Body of pancreas (tissue), 4 donors: Measurements from ENCODE around the gene FBXO2. TPM values are rescaled to one million over a fixed set of nuclear protein-coding genes. Genes with fewer than 3 reads are reported as not detected.

Source experiments
- ATAC-seq: fragments of 150-250 bp; one replicate; pipeline ENCODE4 v1.9.1; 2016
- DNase-seq, 4 donors: peaks; one replicate each; pipeline ENCODE4 v3.0.0-alpha.2; 2019
- H3K27ac ChIP-seq, 4 donors: fragments of 200-600 bp; sonication (generic); 1 replicate in 3 of 4; 2 replicates in 1 of 4; pipeline versions ENCODE4 v1.5.1 to v1.6.1; 2016 to 2019; ENCODE audit warnings: mild to moderate bottlenecking in 1 of 4, mixed read lengths in 1 of 4, moderate library complexity in 1 of 4
- H3K27me3 ChIP-seq, 2 donors: fragments of 200-600 bp; sonication (generic); one replicate each; pipeline ENCODE4 v1.6.0; 2016; ENCODE audit warnings: mild to moderate bottlenecking in 1 of 2
- H3K36me3 ChIP-seq, 2 donors: fragments of 200-600 bp; sonication (generic); replicated peaks in 1 of 2; 2 replicates each; pipeline ENCODE4 v1.5.1; 2016; ENCODE audit warnings: low read depth in 2 of 2; ENCODE audit not compliant: insufficient read depth in 1 of 2
- H3K4me1 ChIP-seq: fragments of 200-600 bp; sonication (generic); one replicate; pipeline ENCODE4 v1.6.0; 2016
- H3K4me3 ChIP-seq, 2 donors: fragments of 200-600 bp; sonication (generic); 1 replicate in 1 of 2; 2 replicates in 1 of 2; pipeline ENCODE4 v1.5.1; 2016 to 2019
- H3K9me3 ChIP-seq, 3 donors: fragments of 200-600 bp; sonication (generic); 1 replicate in 2 of 3; 2 replicates in 1 of 3; pipeline ENCODE4 v1.5.1; 2016
- CTCF ChIP-seq, 7 experiments: fragments of 450-650 bp in 4 of 7; fragments of 200-600 bp in 3 of 7; sonication (generic) in 3 of 7; IDR thresholded peaks; one replicate each; pipeline ENCODE4 v1.5.1; 2016 to 2019; ENCODE audit warnings: antibody characterized with exemption in 7 of 7
- POLR2A ChIP-seq, 3 donors: fragments of 450-650 bp; IDR thresholded peaks; one replicate each; pipeline ENCODE4 v1.6.1; 2016; ENCODE audit warnings: antibody characterized with exemption in 3 of 3, mild to moderate bottlenecking in 2 of 3
- whole genome bisulfite sequencing, 2 donors: methylation state at CpG; one replicate each; pipeline ENCODE4 v1.1.5; 2017; 5-methylcytosine and 5-hydroxymethylcytosine counted together
- intact Hi-C: fragments of 100-400 bp; cut with DNase I; formaldehyde crosslinking; loops from one replicate; pipeline ENCODE4 v1.15.1; 2023
- total RNA-seq, 2 donors: library from RNA; depleted of rRNA; stranded (reverse); fragments of >200 nt; gene quantifications; one replicate each; pipeline ENCODE4 v1.1.0, GENCODE V29; 2016

Gene FBXO2
- total RNA-seq, 2 donors from 2014 or later, result 57.4 to 87.4 TPM

GRCh38 chr1:11680270-11681070 lies 26.2 kb upstream of the FBXO2 start:
- intact Hi-C loops, result no loop called here
- peaks cover 10% of the 10 kb centered on the region for H3K4me1 ChIP-seq
- H3K4me3 ChIP-seq, result peak overlapping the region; percentile 75 to 86
- no peaks in the 10 kb centered on the region for H3K27me3 ChIP-seq
- peaks cover 0 to 2% of the 10 kb centered on the region in 2 donors for H3K36me3 ChIP-seq
- ATAC-seq (peak; percentile 30), DNase-seq (peak in 1 of 4 donors; percentile 29)
- H3K9me3 ChIP-seq, result no peaks in the 10 kb centered on the region
- peak overlapping the region; percentile 55 to 85 (median 67) for H3K27ac ChIP-seq
- TF ChIP-seq POLR2A (IDR thresholded peaks at IDR 0.05) (no peak), CTCF (IDR thresholded peaks at IDR 0.05) (no peak)
- 9 to 35% methylated on average over 14 to 55 of the region's 65 CpGs for WGBS, 2 donors

GRCh38 chr1:11678442-11678841 lies 24.2 kb upstream of the FBXO2 start:
- Histone ChIP-seq H3K4me3 (no peak overlapping the region), H3K36me3 (peaks cover 0 to 5% of the 10 kb centered on the region in 2 donors), H3K9me3 (no peaks in the 10 kb centered on the region), H3K27ac (no peak overlapping the region), H3K27me3 (no peaks in the 10 kb centered on the region), H3K4me1 (peaks cover 10% of the 10 kb centered on the region)
- intact Hi-C loops, result no loop called here
- WGBS, 2 donors, result 97 to 98% methylated on average over 2 of the region's 2 CpGs
- TF ChIP-seq POLR2A (IDR thresholded peaks at IDR 0.05), result no peak
- no peak for TF ChIP-seq CTCF (IDR thresholded peaks at IDR 0.05)
- ATAC-seq, result no peak
- DNase-seq, result no peak

GRCh38 chr1:11676386-11677103 lies 22.3 kb upstream of the FBXO2 start:
- Histone ChIP-seq H3K4me1 (peaks cover 10% of the 10 kb centered on the region), H3K4me3 (no peak overlapping the region), H3K9me3 (no peaks in the 10 kb centered on the region), H3K27ac (no peak overlapping the region), H3K36me3 (peaks cover 0 to 8% of the 10 kb centered on the region in 2 donors), H3K27me3 (no peaks in the 10 kb centered on the region)
- ATAC-seq (no peak), DNase-seq (no peak)
- TF ChIP-seq CTCF (IDR thresholded peaks at IDR 0.05) (no peak), POLR2A (IDR thresholded peaks at IDR 0.05) (no peak)
- 79 to 87% methylated on average over 8 to 10 of the region's 10 CpGs for WGBS, 2 donors
- intact Hi-C loops, result no loop called here

- DNase-seq (no peak), ATAC-seq (no peak)
- WGBS, 2 donors, result 92 to 96% methylated on average over 8 to 10 of the region's 10 CpGs
- intact Hi-C loops, result no loop called here
- no peak for TF ChIP-seq POLR2A (IDR thresholded peaks at IDR 0.05)
- Histone ChIP-seq H3K4me1 (peaks cover 8% of the 10 kb centered on the region), H3K9me3 (no peaks in the 10 kb centered on the region), H3K36me3 (peaks cover 0 to 8% of the 10 kb centered on the region in 2 donors), H3K4me3 (no peak overlapping the region), H3K27ac (no peak overlapping the region), H3K27me3 (no peaks in the 10 kb centered on the region)
Observed at GRCh38 chr1:11675325-11675724, 21.1 kb upstream of the FBXO2 start.

GRCh38 chr1:11674488-11674887 lies 20.3 kb upstream of the FBXO2 start:
- ATAC-seq (no peak), DNase-seq (no peak)
- Histone ChIP-seq H3K4me1 (no peaks in the 10 kb centered on the region), H3K4me3 (no peak overlapping the region), H3K27me3 (no peaks in the 10 kb centered on the region), H3K36me3 (peaks cover 0 to 8% of the 10 kb centered on the region in 2 donors), H3K9me3 (no peaks in the 10 kb centered on the region), H3K27ac (no peak overlapping the region)
- WGBS, 2 donors, result 93% methylated on average over 14 of the region's 14 CpGs; no CpG with 5 or more reads in 1 of the 2 donors
- TF ChIP-seq CTCF (IDR thresholded peaks at IDR 0.05) (no peak), POLR2A (IDR thresholded peaks at IDR 0.05) (no peak)
- intact Hi-C loops, result no loop called here
